PC-3 (cell line): ENCODE results near the gene SLC6A9. TPM values are rescaled to one million over a fixed set of nuclear protein-coding genes. Genes with fewer than 3 reads are reported as not detected.
A peak's percentile ranks its signal among the peaks of the same experiment; 100 is the strongest.

Source experiments
- ATAC-seq: fragments of 200-7000 bp; cut with Tn5 transposase; 2 replicates; pipeline ENCODE4 v1.9.1; 2020; ENCODE audit warnings: mild to moderate bottlenecking, moderate library complexity
- BruUV-seq: library from RNA; stranded (reverse); fragments of 400-500 nt; replicated peaks from 2 replicates; lab custom pipeline; 2021; lab: Mats Ljungman, UMichigan
- CTCF ChIA-PET: fragments of 300-600 bp; sonication (Branson Sonifier 250); formaldehyde crosslinking; loops from one replicate; lab custom pipeline; 2022; ENCODE audit warnings: antibody characterized with exemption; lab: Charles Lee
- POLR2A ChIA-PET: fragments of 300-600 bp; sonication (Branson Sonifier 250); formaldehyde crosslinking; loops from one replicate; lab custom pipeline; 2022; ENCODE audit warnings: antibody characterized with exemption; ENCODE audit not compliant: unreplicated experiment; lab: Charles Lee
- DNase-seq: peaks from one replicate; pipeline ENCODE4 v3.0.0-alpha.2; 2015
- H2AFZ ChIP-seq: fragments of 300-600 bp; sonication (generic); 2 replicates; pipeline ENCODE4 v1.6.0; 2016; ENCODE audit warnings: antibody characterized with exemption, low read length
- H3F3A ChIP-seq: fragments of 300-600 bp; sonication (generic); one replicate; pipeline ENCODE4 v1.6.0; 2017; ENCODE audit warnings: antibody characterized with exemption, low read length, control low read depth, mild to moderate bottlenecking; ENCODE audit not compliant: unreplicated experiment
- H3K27ac ChIP-seq: fragments of 300-600 bp; sonication (generic); 2 replicates; pipeline ENCODE4 v1.5.1; 2016; ENCODE audit warnings: mild to moderate bottlenecking, low read length
- H3K27me3 ChIP-seq: fragments of 300-600 bp; sonication (generic); 2 replicates; pipeline ENCODE4 v1.6.1; 2016; ENCODE audit warnings: low read length, mixed read lengths
- H3K36me3 ChIP-seq: fragments of 300-600 bp; sonication (generic); 2 replicates; pipeline ENCODE4 v1.6.1; 2016; ENCODE audit warnings: low read depth, mixed run types, low read length, mixed read lengths
- H3K4me1 ChIP-seq: fragments of 300-600 bp; sonication (generic); 2 replicates; pipeline ENCODE4 v1.5.1; 2016; ENCODE audit warnings: low read length; ENCODE audit not compliant: insufficient read depth
- H3K4me2 ChIP-seq: fragments of 300-600 bp; sonication (generic); 2 replicates; pipeline ENCODE4 v1.6.0; 2016; ENCODE audit warnings: low read length
- H3K4me3 ChIP-seq: fragments of 300-600 bp; sonication (generic); 2 replicates; pipeline ENCODE4 v1.5.1; 2016; ENCODE audit warnings: mild to moderate bottlenecking, low read length, mixed read lengths
- H3K79me2 ChIP-seq: fragments of 300-600 bp; sonication (generic); 2 replicates; pipeline ENCODE4 v1.6.1; 2017; ENCODE audit warnings: low read length, mixed read lengths
- H3K9ac ChIP-seq: fragments of 300-600 bp; sonication (generic); 2 replicates; pipeline ENCODE4 v1.6.0; 2016; ENCODE audit warnings: mild to moderate bottlenecking, low read length
- H3K9me2 ChIP-seq: fragments of 300-600 bp; sonication (generic); replicated peaks from 2 replicates; pipeline ENCODE4 v1.6.1; 2016; ENCODE audit warnings: mixed run types, low read length, mixed read lengths
- H3K9me3 ChIP-seq: fragments of 300-600 bp; sonication (generic); 2 replicates; pipeline ENCODE4 v1.6.1; 2016; ENCODE audit warnings: low read length, mixed read lengths
- H4K20me1 ChIP-seq: fragments of 300-600 bp; sonication (generic); 2 replicates; pipeline ENCODE4 v1.6.1; 2016; ENCODE audit warnings: low read length, mixed read lengths
- EZH2 ChIP-seq: fragments of 300-600 bp; sonication (generic); IDR thresholded peaks from one replicate; pipeline ENCODE4 v1.6.1; 2017; ENCODE audit warnings: antibody characterized with exemption, mild to moderate bottlenecking, low read length; ENCODE audit not compliant: unreplicated experiment
- EZH2phosphoT487 ChIP-seq: fragments of 300-600 bp; sonication (generic); IDR thresholded peaks from 2 replicates; pipeline ENCODE4 v1.6.1; 2018; ENCODE audit warnings: mild to moderate bottlenecking, antibody characterized with exemption, low read length, borderline replicate concordance
- intact Hi-C: fragments of 100-400 bp; cut with micrococcal nuclease; formaldehyde crosslinking; loops from 2 replicates; pipeline ENCODE4 v1.9.0; 2023
- total RNA-seq: library from RNA; depleted of rRNA; stranded (reverse); fragments of >200 nt; gene quantifications from 2 replicates; pipeline ENCODE4 v1.2.3, GENCODE V29; 2014
- TF ChIP-seq, protein P1 (sequence below): fragments of 300-600 bp; sonication (generic); conservative IDR thresholded peaks from 2 replicates; pipeline ENCODE4 v1.5.1; 2017; ENCODE audit warnings: antibody characterized with exemption, low read depth, mild to moderate bottlenecking, low read length

Gene SLC6A9
- total RNA-seq, 1 experiment from 2014 or later: 11.2 TPM

DNA sequence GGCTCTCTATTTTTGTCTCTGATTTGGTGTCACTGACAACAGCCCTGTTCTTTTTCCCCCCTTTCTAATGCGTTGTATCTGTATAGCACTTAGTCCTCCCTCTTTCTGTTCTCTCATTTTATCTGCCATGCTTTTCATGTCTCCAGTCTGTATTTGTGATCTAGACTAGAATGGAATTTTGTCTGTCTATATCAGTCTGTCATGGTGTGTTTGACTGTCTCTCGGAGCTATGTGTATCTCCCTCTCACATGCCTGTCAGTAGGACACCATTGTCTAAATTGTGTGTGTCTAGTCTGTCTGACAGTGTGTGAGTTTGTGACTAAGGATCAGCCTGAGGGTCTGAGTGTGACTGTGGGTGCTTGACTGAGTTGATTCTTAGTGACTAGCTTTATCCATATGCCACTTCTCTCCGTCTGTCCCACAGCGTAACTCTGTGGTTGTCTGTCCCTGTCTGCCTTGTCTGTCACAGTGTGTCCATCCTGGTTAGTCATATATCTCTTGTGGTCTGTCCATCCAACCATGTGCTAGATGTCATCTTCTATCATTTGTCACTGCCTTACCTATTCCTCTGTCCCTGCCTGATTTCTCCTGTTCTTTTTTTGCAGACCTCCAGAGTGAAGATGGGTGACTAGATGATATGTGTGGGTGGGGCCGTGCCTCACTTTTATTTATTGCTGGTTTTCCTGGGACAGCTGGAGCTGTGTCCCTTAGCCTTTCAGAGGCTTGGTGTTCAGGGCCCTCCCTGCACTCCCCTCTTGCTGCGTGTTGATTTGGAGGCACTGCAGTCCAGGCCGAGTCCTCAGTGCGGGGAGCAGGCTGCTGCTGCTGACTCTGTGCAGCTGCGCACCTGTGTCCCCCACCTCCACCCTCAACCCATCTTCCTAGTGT lies 53.6 kb downstream of the SLC6A9 start:
- TF ChIP-seq, protein P1, sequence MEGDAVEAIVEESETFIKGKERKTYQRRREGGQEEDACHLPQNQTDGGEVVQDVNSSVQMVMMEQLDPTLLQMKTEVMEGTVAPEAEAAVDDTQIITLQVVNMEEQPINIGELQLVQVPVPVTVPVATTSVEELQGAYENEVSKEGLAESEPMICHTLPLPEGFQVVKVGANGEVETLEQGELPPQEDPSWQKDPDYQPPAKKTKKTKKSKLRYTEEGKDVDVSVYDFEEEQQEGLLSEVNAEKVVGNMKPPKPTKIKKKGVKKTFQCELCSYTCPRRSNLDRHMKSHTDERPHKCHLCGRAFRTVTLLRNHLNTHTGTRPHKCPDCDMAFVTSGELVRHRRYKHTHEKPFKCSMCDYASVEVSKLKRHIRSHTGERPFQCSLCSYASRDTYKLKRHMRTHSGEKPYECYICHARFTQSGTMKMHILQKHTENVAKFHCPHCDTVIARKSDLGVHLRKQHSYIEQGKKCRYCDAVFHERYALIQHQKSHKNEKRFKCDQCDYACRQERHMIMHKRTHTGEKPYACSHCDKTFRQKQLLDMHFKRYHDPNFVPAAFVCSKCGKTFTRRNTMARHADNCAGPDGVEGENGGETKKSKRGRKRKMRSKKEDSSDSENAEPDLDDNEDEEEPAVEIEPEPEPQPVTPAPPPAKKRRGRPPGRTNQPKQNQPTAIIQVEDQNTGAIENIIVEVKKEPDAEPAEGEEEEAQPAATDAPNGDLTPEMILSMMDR: no peak
- TF ChIP-seq EZH2phosphoT487: no peak
- no peak for TF ChIP-seq EZH2
- BruUV-seq: no TSS peak
- Histone ChIP-seq H3K4me3 (peak overlapping the region; percentile 94), H3K9me2 (no peaks in the 10 kb centered on the region), H3K4me2 (peak overlapping the region; percentile 99), H2AFZ (no peak overlapping the region), H3K9ac (no peak overlapping the region), H3K27me3 (no peaks in the 10 kb centered on the region), H3K79me2 (peaks cover 75% of the 10 kb centered on the region), H3K36me3 (peaks cover 32% of the 10 kb centered on the region), H3K27ac (no peak overlapping the region), H3F3A (no peaks in the 10 kb centered on the region), H3K4me1 (peaks cover 59% of the 10 kb centered on the region), H3K9me3 (no peaks in the 10 kb centered on the region), H4K20me1 (peaks cover 23% of the 10 kb centered on the region; the same call in 1 of the 2 replicates)
- DNase-seq (no peak), ATAC-seq (no peak)
- ChIA-PET POLR2A (no interaction called here), CTCF (interaction anchor here (0.5 to 1.0 kb wide), 2 partner anchors 56 to 214 kb away, joined by 3 read pairs; no protein-coding TSS in a partner anchor)
- intact Hi-C loops: no loop called here

DNA sequence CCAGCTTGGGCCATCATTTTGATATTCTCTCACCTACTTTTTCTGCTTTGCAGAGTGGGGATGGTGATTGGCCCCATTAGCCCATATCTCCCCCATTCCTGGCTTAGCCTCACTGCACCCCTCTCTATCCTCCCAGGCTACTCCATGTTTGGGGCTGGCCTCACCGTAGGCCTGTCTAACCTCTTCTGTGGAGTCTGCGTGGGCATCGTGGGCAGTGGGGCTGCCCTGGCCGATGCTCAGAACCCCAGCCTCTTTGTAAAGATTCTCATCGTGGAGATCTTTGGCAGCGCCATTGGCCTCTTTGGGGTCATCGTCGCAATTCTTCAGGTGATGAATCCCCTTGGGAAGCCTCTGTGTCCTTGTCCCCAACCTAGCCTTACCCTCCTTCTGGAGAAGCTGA lies 54.4 kb downstream of the SLC6A9 start:
- Histone ChIP-seq H3K4me2 (peak overlapping the region; percentile 99), H3K79me2 (peaks cover 68% of the 10 kb centered on the region), H3K36me3 (peaks cover 33% of the 10 kb centered on the region), H4K20me1 (peaks cover 23% of the 10 kb centered on the region; the same call in 1 of the 2 replicates), H3K27ac (no peak overlapping the region), H3F3A (no peaks in the 10 kb centered on the region), H3K4me1 (peaks cover 59% of the 10 kb centered on the region), H3K9ac (no peak overlapping the region), H3K4me3 (peak overlapping the region; percentile 94), H2AFZ (no peak overlapping the region), H3K9me3 (no peaks in the 10 kb centered on the region), H3K27me3 (no peaks in the 10 kb centered on the region), H3K9me2 (no peaks in the 10 kb centered on the region)
- ChIA-PET POLR2A (no interaction called here), CTCF (interaction anchor here (1.0 kb wide), 1 partner anchor 213 kb away, joined by 3 read pairs; no protein-coding TSS in a partner anchor)
- no peak for DNase-seq
- TF ChIP-seq, protein P1: no peak
- TF ChIP-seq EZH2phosphoT487 (no peak), EZH2 (no peak)
- ATAC-seq: no peak
- intact Hi-C loops: no loop called here
- no TSS peak for BruUV-seq

DNA sequence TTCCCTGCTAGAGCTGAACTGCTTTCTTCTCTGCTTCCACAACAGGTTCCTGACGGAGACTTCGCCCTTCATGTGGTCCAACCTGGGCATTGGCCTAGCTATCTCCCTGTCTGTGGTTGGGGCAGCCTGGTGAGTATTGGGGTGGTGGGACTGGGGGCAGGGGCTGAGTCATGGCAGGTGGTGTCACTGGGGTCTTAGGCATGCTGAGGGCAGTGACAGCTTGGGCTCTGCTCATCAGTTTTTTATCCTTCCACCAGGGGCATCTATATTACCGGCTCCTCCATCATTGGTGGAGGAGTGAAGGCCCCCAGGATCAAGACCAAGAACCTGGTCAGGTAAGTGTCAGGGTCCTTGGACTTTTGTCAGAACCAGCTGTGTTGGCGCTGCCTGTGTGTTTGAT lies 55.2 kb downstream of the SLC6A9 start:
- DNase-seq: no peak
- ATAC-seq: no peak
- no peak overlapping the region for H3K27ac ChIP-seq
- H3K79me2 ChIP-seq: peaks cover 66% of the 10 kb centered on the region
- intact Hi-C loops: no loop called here
- CTCF ChIA-PET: no interaction called here
- H3K9me2 ChIP-seq: no peaks in the 10 kb centered on the region
- no peaks in the 10 kb centered on the region for H3K9me3 ChIP-seq
- TF ChIP-seq, protein P1: no peak; the same call in 1 of the 2 replicates
- H3K27me3 ChIP-seq: no peaks in the 10 kb centered on the region
- no TSS peak for BruUV-seq
- peaks cover 34% of the 10 kb centered on the region for H3K36me3 ChIP-seq
- no peaks in the 10 kb centered on the region for H3F3A ChIP-seq
- H4K20me1 ChIP-seq: peaks cover 23% of the 10 kb centered on the region; the same call in 1 of the 2 replicates
- peak overlapping the region; percentile 99 for H3K4me2 ChIP-seq
- H3K4me1 ChIP-seq: peaks cover 60% of the 10 kb centered on the region
- H2AFZ ChIP-seq: no peak overlapping the region
- POLR2A ChIA-PET: no interaction called here
- H3K4me3 ChIP-seq: peak overlapping the region; percentile 94
- peak overlapping the region; percentile 95 for H3K9ac ChIP-seq
